NCI-H460 (cell line): ENCODE measurements around the gene DNAH3. TPM values are rescaled to one million over a fixed set of nuclear protein-coding genes. Genes with fewer than 3 reads are reported as not detected.
"Not testable (repeated sequence)": the region's sequence is repeated elsewhere in the genome, so short reads cannot be mapped to it uniquely, and the experiment has no call there.

Source experiments
- DNase-seq: peaks from one replicate; pipeline ENCODE4 v3.0.0-alpha.2; 2016; ENCODE audit warnings: low read depth; ENCODE audit errors: extremely low read depth
- total RNA-seq: library from RNA; depleted of rRNA; stranded (reverse); fragments of >200 nt; shearing (Covaris generic); gene quantifications from 2 replicates; pipeline ENCODE4 v1.2.3, GENCODE V29; 2014

DNAH3 gene
- total RNA-seq, 1 experiment from 2014 or later: 0.37 TPM

- not testable (repeated sequence) for DNase-seq
These were observed 19.5 kb upstream of the DNAH3 start for GRCh38 chr16:21170116-21170515.

GRCh38 chr16:21169249-21169981, 18.8 kb upstream of the DNAH3 start:
- no peak for DNase-seq

GRCh38 chr16:21167929-21168602, 17.4 kb upstream of the DNAH3 start:
- no peak for DNase-seq

- DNase-seq: no peak
These were observed 16.7 kb upstream of the DNAH3 start for GRCh38 chr16:21167360-21167759.

GRCh38 chr16:21166561-21166961, 15.9 kb upstream of the DNAH3 start:
- no peak for DNase-seq

GRCh38 chr16:21164521-21165168, 14.0 kb upstream of the DNAH3 start:
- DNase-seq: no peak

GRCh38 chr16:21163576-21163975, 12.9 kb upstream of the DNAH3 start:
- no peak for DNase-seq

- DNase-seq: no peak
These were observed 12.1 kb upstream of the DNAH3 start for GRCh38 chr16:21162661-21163151.

- no peak for DNase-seq
These were observed 10.6 kb upstream of the DNAH3 start for GRCh38 chr16:21161211-21161610.

GRCh38 chr16:21160276-21160675, 9.6 kb upstream of the DNAH3 start:
- no peak for DNase-seq

GRCh38 chr16:21159281-21159951, 8.8 kb upstream of the DNAH3 start:
- DNase-seq: no peak

GRCh38 chr16:21158208-21159110, 7.8 kb upstream of the DNAH3 start, which contains the start of gene LDAF1:
Gene LDAF1 (plus strand): TSS chr16:21158674. CDS start chr16:21161183, 2,509 bp downstream.
- DNase-seq: peak; percentile 66

GRCh38 chr16:21157632-21158031, 7.0 kb upstream of the DNAH3 start:
- no peak for DNase-seq

GRCh38 chr16:21156767-21157467, 6.3 kb upstream of the DNAH3 start:
- DNase-seq: peak; percentile 59

- not testable (repeated sequence) for DNase-seq
These were observed 5.4 kb upstream of the DNAH3 start for GRCh38 chr16:21156011-21156410.

- not testable (repeated sequence) for DNase-seq
These were observed 2.6 kb upstream of the DNAH3 start for GRCh38 chr16:21153124-21153729.

GRCh38 chr16:21152160-21153030, 1.7 kb upstream of the DNAH3 start:
- not testable (repeated sequence) for DNase-seq

GRCh38 chr16:21145738-21146137, 4.9 kb downstream of the DNAH3 start:
- DNase-seq: no peak
